AML-193 (cell line): ENCODE measurements around the gene TICRR.

ENCODE experiments used
- DNase-seq, 2 experiments: peaks; one replicate each; lab custom pipeline; 2025; lab: John Stamatoyannopoulos, UW

Gene TICRR

GRCh38 chr15:89672221-89673164, 97.2 kb downstream of the TICRR start:
- no peak for DNase-seq

- peak in 1 of 2 experiments; percentile 3 for DNase-seq
These were observed 97.9 kb downstream of the TICRR start for GRCh38 chr15:89673165-89673512.

GRCh38 chr15:89674526-89674925, 99.3 kb downstream of the TICRR start:
- DNase-seq = no peak

GRCh38 chr15:89675606-89676005, 100.3 kb downstream of the TICRR start:
- no peak for DNase-seq

- no peak for DNase-seq
These were observed 102.1 kb downstream of the TICRR start for GRCh38 chr15:89677381-89677780.
